HL-60 (cell line): Measurements from ENCODE around the gene ZSWIM8.

Source experiments
- CTCF ChIP-seq: IDR thresholded peaks from one replicate; pipeline ENCODE4 v1.5.1; 2011; ENCODE audit warnings: low read length, control low read depth, inconsistent platforms; ENCODE audit not compliant: insufficient read depth
- GABPA ChIP-seq: IDR thresholded peaks from 2 replicates; pipeline ENCODE4 v1.6.1; 2012; ENCODE audit warnings: low read depth
- POLR2AphosphoS5 ChIP-seq: IDR thresholded peaks from 2 replicates; pipeline ENCODE4 v1.6.1; 2012; ENCODE audit warnings: low read depth

DNA sequence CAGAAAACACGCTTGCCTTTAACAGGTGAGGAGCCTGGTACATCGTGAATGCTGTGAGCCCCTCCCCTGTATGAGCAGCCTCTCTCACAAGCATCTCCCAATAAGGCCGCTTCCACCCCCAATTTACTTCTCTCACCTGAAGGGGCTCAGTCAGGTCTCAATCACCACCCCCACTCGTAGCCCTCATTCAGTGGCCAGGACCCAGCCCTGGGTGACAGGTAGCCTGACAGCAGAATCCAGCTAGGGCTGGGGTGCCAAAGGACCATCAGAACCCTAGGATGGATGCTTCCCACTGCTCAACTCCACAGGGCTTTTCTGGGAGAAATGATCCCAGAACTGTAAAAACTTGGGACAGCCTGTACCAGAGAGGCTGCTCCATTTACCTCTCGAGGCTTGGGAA lies 32.4 kb downstream of the ZSWIM8 start:
- TF ChIP-seq CTCF (no peak), GABPA (no peak), POLR2AphosphoS5 (no peak)
